ENCODE data around the gene INCENP.

INCENP gene

DNA sequence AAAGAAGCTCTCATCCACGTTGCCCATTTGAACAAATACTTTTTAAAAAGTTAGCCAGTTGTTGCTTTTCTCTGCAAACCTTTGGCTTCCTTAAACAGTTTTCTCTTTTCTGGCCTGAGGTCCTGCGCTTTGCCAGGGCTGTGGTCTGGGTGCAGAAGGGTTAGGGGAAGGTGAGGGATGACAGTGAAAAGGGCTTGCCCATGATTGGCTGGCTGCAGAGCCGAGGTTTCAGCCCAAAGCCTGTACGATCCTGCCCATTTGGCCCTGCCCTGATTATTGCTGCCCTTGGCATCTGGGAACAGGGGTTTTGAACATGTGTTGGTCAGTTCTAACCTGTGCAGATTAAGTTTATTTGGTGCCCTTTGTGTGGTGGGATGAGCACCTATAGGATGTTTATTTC is 1.5 kb downstream of the INCENP start:
- DNase-seq: no peak

GRCh38 chr11:62125881-62126280 is 2.1 kb downstream of the INCENP start:
- no peak for DNase-seq

DNA sequence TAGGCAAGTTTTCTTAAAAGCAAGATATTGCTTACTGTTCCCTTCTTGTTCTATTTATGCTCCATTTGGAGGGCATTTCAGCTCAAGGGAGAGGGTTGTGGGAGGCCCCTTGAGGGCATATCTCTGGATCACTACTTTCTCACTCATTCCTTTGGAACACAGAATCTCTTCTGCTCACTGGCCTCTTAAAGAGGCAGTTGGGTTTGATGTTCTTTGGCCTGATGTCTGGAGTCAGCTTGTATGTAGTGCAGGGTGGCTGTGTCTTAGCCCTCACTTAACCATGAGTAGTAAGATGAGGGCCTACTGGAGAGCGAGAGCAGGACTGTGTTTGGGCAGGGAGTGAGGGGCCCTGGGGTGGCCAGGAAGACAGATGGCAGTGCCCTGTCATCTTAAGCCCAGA is 3.6 kb downstream of the INCENP start:
- no peak for DNase-seq

DNA sequence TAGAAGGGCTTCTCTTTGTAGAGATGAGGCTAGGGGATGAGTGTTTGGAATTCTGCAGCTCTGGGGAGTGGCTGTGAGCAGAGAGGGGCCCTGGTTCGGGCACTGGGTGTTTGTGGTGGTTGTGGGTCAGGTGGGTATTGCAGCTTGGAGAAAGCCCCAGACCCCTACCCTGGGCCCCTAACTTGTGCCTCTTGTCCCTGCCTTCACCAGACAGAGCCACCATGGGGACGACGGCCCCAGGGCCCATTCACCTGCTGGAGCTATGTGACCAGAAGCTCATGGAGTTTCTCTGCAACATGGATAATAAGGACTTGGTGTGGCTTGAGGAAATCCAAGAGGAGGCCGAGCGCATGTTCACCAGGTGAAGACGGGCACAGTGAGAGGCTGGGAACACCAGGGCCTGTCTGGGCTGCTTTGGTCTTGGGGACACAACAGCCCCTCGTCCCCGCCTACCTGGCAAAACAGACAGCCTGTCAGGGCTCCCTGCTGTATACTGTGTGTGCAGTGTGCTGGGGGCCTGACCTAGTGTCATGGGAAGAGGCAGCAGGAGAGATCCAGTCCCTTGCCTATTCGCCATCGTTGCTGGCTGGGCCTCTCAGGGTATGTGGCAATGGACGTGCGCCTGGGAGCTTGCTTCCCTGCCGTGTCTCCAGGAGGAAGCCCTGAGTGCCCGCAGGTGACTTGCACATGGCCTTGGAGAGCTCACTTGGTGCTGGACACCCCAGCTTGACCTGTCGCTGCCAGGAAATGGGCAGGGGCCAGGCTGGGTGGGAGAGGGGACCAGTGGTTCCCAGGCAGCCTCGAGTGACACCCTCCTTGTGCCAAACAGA is 4.3 kb downstream of the INCENP start:
- no peak for DNase-seq

DNA sequence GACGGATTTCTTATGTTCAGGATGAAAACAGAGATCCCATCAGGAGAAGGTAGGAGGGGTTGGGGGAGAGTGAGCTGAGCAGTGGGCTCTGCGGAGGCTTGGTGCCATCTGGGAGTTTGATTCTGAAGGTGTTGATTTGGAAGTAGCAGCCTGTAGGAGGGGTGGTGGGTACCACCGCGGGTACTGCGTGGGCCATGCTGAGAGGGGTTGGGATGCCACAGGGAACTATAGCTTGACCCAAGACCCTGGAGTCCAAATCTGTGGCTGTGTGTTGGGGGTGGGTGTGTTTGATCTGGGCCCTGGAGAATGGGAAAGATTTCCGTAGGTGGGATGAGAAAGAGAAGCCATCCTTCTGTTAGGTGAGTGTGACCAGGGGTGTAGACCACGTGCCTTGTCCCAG is 5.0 kb downstream of the INCENP start:
- no peak for DNase-seq

GRCh38 chr11:62129590-62130282 is 5.9 kb downstream of the INCENP start:
- DNase-seq: no peak

- DNase-seq: no peak
These were observed 6.7 kb downstream of the INCENP start for GRCh38 chr11:62130283-62131169.

GRCh38 chr11:62131170-62131464 is 7.3 kb downstream of the INCENP start:
- no peak for DNase-seq

- no peak for DNase-seq
These were observed 8.4 kb downstream of the INCENP start for GRCh38 chr11:62132191-62132590.

DNA sequence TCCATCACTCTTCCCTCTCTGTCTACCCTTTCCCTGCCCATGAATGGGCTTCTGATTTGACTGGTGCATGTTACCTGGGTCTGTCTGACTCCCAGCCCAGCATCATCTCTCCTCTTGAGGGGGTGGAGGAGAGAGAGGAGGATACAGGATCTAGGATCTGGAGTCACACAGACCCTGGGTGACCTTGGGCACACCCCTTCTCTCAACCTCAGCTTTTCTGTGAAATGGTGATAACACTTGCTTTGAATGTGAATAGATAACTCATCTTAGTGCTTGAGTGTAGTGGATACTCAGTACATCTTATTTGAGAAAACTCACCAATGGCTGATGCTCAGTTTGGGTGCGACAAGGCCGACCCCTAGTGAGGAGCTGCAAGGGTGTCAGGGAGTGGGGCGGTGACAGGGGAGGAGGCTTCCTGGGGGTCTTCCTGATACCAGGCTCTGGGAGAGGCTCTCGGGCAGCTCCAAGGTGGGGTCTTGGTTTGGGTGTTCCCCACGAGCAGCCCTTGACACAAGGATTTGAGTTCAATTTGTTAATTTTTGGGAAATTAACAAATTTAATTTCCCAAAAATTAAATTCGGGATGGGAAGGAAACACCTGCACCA is 9.0 kb downstream of the INCENP start:
- no peak for DNase-seq

DNA sequence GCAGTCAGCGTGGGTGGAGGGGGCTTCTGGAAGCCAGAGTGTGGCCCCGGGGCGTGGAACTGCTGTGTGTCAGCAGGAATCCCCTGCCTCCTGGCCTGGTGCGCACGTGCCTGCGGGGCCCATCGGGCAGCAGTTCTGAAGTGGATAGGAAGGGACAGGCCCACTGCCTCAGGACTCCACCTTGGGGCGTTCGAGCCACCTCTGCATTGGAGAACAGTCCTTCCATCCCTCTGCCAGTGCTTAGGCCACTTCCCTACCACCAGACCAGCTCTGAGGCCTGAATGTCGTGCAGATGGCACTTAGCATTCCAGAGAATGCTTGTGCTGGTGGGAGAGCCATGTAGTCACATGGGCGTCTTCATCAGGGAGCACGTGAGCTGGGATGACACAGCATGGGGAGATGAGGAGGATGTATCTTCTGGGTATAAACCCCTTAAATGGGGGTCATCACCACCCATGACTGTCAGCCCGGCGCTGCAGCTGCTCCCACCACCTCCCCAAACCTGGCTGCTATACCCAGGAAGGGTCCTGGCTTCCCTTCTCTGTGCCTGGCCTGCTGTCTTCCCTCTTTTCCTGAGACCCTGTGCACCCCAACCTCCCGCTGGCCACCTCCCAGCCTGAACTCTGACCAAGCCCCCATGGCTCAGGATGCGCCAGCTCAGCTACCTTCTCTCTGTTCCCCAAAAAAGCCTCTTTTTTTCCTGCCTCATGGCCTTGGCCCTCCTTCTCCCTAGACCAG is 9.7 kb downstream of the INCENP start:
- no peak for DNase-seq

DNA sequence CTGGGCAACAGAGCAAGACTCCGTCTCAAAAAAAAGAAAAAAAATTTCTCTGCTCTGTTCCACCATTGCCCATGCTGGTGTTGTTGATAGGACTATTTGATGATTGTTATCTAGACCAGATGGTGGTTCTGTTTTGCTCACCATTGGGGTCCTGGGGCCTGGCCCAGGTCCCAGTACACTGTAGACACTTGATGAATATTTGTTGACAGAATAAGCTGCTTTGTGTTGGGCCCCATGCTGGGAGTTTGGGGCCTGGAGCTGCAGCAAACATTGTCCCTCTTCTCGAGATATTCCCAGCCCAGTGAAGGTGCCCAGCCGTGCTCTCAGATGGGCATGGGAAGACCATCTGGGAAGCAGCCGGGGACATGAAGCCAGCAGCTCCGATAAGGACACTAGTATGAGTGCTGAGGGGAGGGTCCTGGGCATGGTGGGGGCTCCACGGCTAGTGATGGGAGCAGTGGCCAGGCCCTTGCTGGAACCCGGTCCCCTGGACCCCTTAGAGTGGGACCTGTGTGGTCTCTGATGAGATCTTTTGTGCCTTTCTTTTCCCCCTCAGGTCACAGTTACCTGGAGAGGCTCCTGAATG is 13.6 kb downstream of the INCENP start:
- no peak for DNase-seq

GRCh38 chr11:62137881-62138629 is 14.2 kb downstream of the INCENP start:
- no peak for DNase-seq

DNA sequence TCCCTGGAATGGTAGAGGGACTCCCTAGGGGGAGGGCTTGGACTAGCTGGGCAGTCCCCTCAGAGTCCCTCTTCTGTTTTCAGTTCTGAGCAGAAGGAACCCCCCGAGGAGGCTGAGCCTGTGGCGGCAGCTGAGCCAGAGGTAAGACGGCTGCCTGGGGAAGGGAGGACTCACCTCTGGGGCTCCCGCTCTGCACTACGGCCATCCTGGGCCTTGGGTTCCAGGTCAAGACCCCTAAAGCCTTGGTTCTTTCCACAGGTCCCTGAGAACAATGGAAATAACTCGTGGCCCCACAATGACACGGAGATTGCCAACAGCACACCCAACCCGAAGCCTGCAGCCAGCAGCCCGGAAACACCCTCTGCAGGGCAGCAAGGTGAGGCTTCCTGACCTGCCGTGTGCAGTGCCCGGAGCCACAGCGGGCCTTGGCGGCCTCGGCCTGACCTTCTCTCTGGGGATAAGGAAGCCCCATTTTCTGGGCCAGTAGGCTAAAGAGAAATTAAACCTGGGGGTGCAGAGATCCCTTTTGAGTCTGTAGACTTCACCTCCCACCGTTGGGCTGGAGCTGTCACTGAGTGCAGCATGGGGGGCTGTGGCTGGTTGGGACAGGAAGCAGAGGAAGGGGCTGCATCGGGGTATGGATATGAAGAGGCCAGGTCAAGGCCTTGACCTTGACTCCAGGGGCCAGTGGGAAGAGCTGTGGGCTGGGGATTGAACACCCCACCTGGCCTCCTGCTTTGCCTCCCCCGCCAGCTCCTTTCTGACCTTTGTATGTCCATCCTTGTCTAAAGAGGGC is 15.0 kb downstream of the INCENP start:
- no peak for DNase-seq

GRCh38 chr11:62139526-62140303 is 15.9 kb downstream of the INCENP start:
- no peak for DNase-seq

- DNase-seq: no peak
These were observed 16.7 kb downstream of the INCENP start for GRCh38 chr11:62140304-62141110.

- no peak for DNase-seq
These were observed 17.6 kb downstream of the INCENP start for GRCh38 chr11:62141111-62142042.

DNA sequence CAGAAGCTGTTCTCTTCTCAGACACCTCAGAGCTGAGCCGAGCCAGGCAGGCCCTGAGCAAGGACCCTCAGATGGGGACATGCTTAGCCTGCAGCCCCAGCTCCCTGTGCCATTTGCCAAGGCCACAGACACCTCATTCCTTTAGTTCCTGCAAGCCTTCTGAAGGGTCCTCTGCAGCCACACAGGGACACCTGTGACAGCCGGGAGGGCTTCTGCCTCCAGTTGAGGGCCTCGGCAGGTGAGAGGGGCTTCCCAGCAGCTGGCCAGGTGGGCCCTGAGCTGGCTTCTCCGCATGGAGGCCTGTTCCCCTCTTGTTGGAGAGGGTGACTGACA is 18.2 kb downstream of the INCENP start:
- no peak for DNase-seq

All from activated naive CD4-positive, alpha-beta T cell (primary cell).